ENCODE results near the gene SRGAP3.

The SRGAP3 gene

DNA sequence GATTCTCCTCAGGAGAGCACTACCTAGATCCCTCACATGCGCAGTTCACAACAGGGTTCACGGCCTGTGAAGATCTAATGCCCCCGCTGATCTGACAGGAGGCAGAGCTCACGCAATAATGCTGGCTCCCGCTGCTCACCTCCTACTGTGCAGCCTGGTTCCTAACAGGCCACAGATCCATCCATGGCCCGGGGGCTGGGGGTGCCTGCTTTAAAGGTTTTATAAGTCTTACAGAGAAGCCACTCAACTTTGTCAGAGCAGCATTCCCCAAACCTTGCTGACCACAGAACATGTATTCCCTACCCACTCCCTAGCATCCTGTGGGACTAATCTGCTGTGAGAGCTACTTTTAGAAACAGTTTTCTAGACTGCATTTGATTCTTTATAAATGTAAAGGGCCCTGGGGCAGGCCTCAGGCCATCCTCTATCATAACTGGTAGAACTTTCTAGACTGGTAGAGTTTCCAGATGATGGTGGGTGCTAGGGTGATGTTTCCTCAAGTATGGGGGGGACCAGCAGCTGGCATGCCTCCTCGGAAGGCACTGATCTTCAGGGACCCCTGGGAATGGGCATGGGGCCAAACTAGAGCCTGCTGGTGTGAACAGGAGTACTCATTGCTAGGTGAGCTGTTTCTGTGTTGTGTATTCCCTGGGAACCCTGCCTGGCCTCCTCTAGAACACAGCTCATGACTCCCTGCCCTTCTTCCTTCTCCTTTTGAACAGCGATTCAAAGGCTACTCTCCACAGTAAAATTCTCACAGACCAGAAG, 260.5 kb downstream of the SRGAP3 start:
- H3K9me3 ChIP-seq (ENCODE audit: insufficient read depth, low read depth, low read length) = no peaks in the 10 kb centered on the region
- 80% methylated on average over 8 of the region's 8 CpGs for WGBS
- H3K4me1 ChIP-seq (ENCODE audit: insufficient read depth, low read length) = 0 out of 2 replicates have a peak, but pooled peaks cover 6% of the 10 kb centered on the region
- H3K4me3 ChIP-seq (ENCODE audit: low read length) = no peak overlapping the region
- no peak overlapping the region for H3K9ac ChIP-seq (ENCODE audit: low read depth, low read length)
- H3K27me3 ChIP-seq (ENCODE audit: insufficient read depth, low read length) = no peaks in the 10 kb centered on the region
- no peaks in the 10 kb centered on the region for H3K36me3 ChIP-seq (ENCODE audit: insufficient read depth, low read length)
- no peak overlapping the region for H3K27ac ChIP-seq (ENCODE audit: low read depth, low read length)

GRCh38 chr3:8988384-8988655, 261.1 kb downstream of the SRGAP3 start:
- Histone ChIP-seq H3K9me3 (ENCODE audit: insufficient read depth, low read depth, low read length) (no peaks in the 10 kb centered on the region), H3K27me3 (ENCODE audit: insufficient read depth, low read length) (no peaks in the 10 kb centered on the region), H3K9ac (ENCODE audit: low read depth, low read length) (no peak overlapping the region), H3K36me3 (ENCODE audit: insufficient read depth, low read length) (no peaks in the 10 kb centered on the region), H3K4me1 (ENCODE audit: insufficient read depth, low read length) (0 out of 2 replicates have a peak, but pooled peaks cover 6% of the 10 kb centered on the region), H3K27ac (ENCODE audit: low read depth, low read length) (no peak overlapping the region), H3K4me3 (ENCODE audit: low read length) (no peak overlapping the region)
- WGBS = 78% methylated on average over 2 of the region's 2 CpGs

DNA sequence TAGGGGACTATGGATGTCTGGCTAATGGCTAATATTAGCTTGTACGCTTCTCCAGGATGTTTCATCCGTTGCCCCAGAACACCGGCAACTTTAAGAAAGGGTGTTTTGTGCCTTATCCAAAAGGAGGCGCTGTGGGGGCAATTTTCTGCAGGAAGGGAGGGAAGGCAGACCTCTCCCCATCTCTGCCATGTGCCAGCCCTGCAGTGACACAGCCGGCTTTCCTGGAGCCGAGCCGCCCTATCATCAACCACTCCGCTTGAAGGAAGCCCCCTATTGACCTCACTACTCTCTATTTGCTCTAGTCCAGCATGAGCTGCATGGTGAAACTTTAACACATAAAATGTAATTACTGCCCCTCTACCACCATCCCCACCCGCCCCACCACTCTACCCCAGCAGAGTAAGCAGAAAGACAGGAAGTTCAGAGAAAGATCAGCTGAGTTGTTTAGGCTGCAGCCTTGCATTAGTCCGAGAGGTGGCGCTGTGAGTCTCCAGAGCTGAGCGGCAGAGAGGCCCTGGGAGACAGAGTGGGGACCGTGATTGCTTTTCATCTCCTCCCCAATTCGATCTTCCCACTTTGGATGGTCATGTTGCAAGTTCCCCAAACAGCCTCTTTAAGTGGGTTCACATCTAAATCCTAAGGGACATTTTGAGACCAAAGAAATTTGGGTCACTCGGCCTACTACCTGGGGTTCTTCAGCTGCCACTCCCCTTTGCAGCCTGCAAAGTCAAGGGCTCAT, 261.6 kb downstream of the SRGAP3 start:
- 0 out of 2 replicates have a peak, but pooled peaks cover 6% of the 10 kb centered on the region for H3K4me1 ChIP-seq (ENCODE audit: insufficient read depth, low read length)
- no peak overlapping the region for H3K9ac ChIP-seq (ENCODE audit: low read depth, low read length)
- H3K27ac ChIP-seq (ENCODE audit: low read depth, low read length) = no peak overlapping the region
- 29% methylated on average over 15 of the region's 15 CpGs for WGBS
- peak overlapping the region; percentile 37; the same call in 1 of the 2 replicates for H3K4me3 ChIP-seq (ENCODE audit: low read length)
- H3K36me3 ChIP-seq (ENCODE audit: insufficient read depth, low read length) = no peaks in the 10 kb centered on the region
- H3K27me3 ChIP-seq (ENCODE audit: insufficient read depth, low read length) = no peaks in the 10 kb centered on the region
- no peaks in the 10 kb centered on the region for H3K9me3 ChIP-seq (ENCODE audit: insufficient read depth, low read depth, low read length)

DNA sequence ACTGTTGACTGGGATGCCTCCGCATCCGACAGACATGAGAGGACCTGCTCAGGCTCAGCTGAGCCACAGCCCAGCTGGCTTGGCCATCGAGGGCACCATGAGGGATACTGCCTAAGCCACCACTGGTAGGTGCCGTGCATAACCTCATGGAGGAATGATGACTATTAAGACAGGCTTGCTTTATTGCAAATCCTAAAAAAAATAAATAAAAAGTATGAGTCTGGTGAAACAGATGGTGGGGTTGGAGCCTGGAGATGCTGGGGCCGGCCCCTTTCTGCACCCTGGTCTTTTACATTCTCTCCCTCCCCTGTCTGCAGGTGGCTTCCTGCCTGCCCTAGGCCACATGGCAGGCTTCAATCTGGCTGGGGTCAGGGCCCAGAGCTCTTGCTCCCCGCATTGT, 262.2 kb downstream of the SRGAP3 start:
- Histone ChIP-seq H3K27me3 (ENCODE audit: insufficient read depth, low read length) (no peaks in the 10 kb centered on the region), H3K27ac (ENCODE audit: low read depth, low read length) (no peak overlapping the region), H3K4me1 (ENCODE audit: insufficient read depth, low read length) (0 out of 2 replicates have a peak, but pooled peaks cover 6% of the 10 kb centered on the region), H3K36me3 (ENCODE audit: insufficient read depth, low read length) (no peaks in the 10 kb centered on the region), H3K4me3 (ENCODE audit: low read length) (no peak overlapping the region), H3K9ac (ENCODE audit: low read depth, low read length) (no peak overlapping the region), H3K9me3 (ENCODE audit: insufficient read depth, low read depth, low read length) (no peaks in the 10 kb centered on the region)
- WGBS = 79% methylated on average over 6 of the region's 6 CpGs

GRCh38 chr3:8986741-8987140, 262.7 kb downstream of the SRGAP3 start:
- H3K27me3 ChIP-seq (ENCODE audit: insufficient read depth, low read length) = no peaks in the 10 kb centered on the region
- H3K9ac ChIP-seq (ENCODE audit: low read depth, low read length) = no peak overlapping the region
- no peaks in the 10 kb centered on the region for H3K36me3 ChIP-seq (ENCODE audit: insufficient read depth, low read length)
- H3K9me3 ChIP-seq (ENCODE audit: insufficient read depth, low read depth, low read length) = no peaks in the 10 kb centered on the region
- 0 out of 2 replicates have a peak, but pooled peaks cover 6% of the 10 kb centered on the region for H3K4me1 ChIP-seq (ENCODE audit: insufficient read depth, low read length)
- no peak overlapping the region for H3K4me3 ChIP-seq (ENCODE audit: low read length)
- 93% methylated on average over 6 of the region's 6 CpGs for WGBS
- no peak overlapping the region for H3K27ac ChIP-seq (ENCODE audit: low read depth, low read length)

GRCh38 chr3:8985876-8986275, 263.6 kb downstream of the SRGAP3 start:
- no peaks in the 10 kb centered on the region for H3K27me3 ChIP-seq (ENCODE audit: insufficient read depth, low read length)
- H3K27ac ChIP-seq (ENCODE audit: low read depth, low read length) = no peak overlapping the region
- H3K36me3 ChIP-seq (ENCODE audit: insufficient read depth, low read length) = no peaks in the 10 kb centered on the region
- 91% methylated on average over 9 of the region's 9 CpGs for WGBS
- H3K9ac ChIP-seq (ENCODE audit: low read depth, low read length) = no peak overlapping the region
- 0 out of 2 replicates have a peak, but pooled peaks cover 6% of the 10 kb centered on the region for H3K4me1 ChIP-seq (ENCODE audit: insufficient read depth, low read length)
- H3K4me3 ChIP-seq (ENCODE audit: low read length) = no peak overlapping the region
- no peaks in the 10 kb centered on the region for H3K9me3 ChIP-seq (ENCODE audit: insufficient read depth, low read depth, low read length)

DNA sequence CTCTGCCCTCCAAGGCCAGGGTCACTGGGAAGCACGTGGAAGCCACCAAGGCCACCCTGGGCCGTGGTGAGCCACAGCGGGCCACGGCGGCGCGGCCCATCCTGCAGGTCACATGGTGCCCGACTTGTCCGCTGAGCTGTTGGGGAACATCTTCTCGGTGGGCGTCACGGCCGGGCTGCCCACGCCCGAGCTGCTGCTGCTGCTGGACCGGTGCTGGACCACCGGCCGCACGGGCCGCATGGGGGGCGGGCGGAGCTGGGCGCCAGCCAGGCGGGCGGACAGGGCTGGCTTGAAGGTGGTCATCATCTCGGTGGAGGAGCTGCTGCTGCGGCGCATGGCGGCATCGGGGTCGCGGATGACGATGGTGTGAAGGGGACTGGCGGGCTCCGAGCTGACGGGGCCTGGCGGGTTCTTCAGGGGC, 264.0 kb downstream of the SRGAP3 start:
- Histone ChIP-seq H3K9ac (ENCODE audit: low read depth, low read length) (no peak overlapping the region), H3K4me1 (ENCODE audit: insufficient read depth, low read length) (0 out of 2 replicates have a peak, but pooled peaks cover 6% of the 10 kb centered on the region), H3K36me3 (ENCODE audit: insufficient read depth, low read length) (no peaks in the 10 kb centered on the region), H3K27me3 (ENCODE audit: insufficient read depth, low read length) (no peaks in the 10 kb centered on the region), H3K4me3 (ENCODE audit: low read length) (no peak overlapping the region), H3K9me3 (ENCODE audit: insufficient read depth, low read depth, low read length) (no peaks in the 10 kb centered on the region), H3K27ac (ENCODE audit: low read depth, low read length) (no peak overlapping the region)
- WGBS = 96% methylated on average over 37 of the region's 37 CpGs

GRCh38 chr3:8984526-8984925, 264.9 kb downstream of the SRGAP3 start:
- Histone ChIP-seq H3K27ac (ENCODE audit: low read depth, low read length) (no peak overlapping the region), H3K27me3 (ENCODE audit: insufficient read depth, low read length) (no peaks in the 10 kb centered on the region), H3K36me3 (ENCODE audit: insufficient read depth, low read length) (no peaks in the 10 kb centered on the region), H3K9ac (ENCODE audit: low read depth, low read length) (no peak overlapping the region), H3K4me1 (ENCODE audit: insufficient read depth, low read length) (0 out of 2 replicates have a peak, but pooled peaks cover 6% of the 10 kb centered on the region), H3K9me3 (ENCODE audit: insufficient read depth, low read depth, low read length) (no peaks in the 10 kb centered on the region), H3K4me3 (ENCODE audit: low read length) (no peak overlapping the region)
- WGBS = 87% methylated on average over 6 of the region's 7 CpGs

- no peaks in the 10 kb centered on the region for H3K9me3 ChIP-seq (ENCODE audit: insufficient read depth, low read depth, low read length)
- no peaks in the 10 kb centered on the region for H3K27me3 ChIP-seq (ENCODE audit: insufficient read depth, low read length)
- WGBS = 94% methylated on average over 5 of the region's 6 CpGs
- no peak overlapping the region for H3K4me3 ChIP-seq (ENCODE audit: low read length)
- H3K9ac ChIP-seq (ENCODE audit: low read depth, low read length) = no peak overlapping the region
- no peak overlapping the region for H3K27ac ChIP-seq (ENCODE audit: low read depth, low read length)
- H3K36me3 ChIP-seq (ENCODE audit: insufficient read depth, low read length) = no peaks in the 10 kb centered on the region
- 0 out of 2 replicates have a peak, but pooled peaks cover 6% of the 10 kb centered on the region for H3K4me1 ChIP-seq (ENCODE audit: insufficient read depth, low read length)
These were observed 265.4 kb downstream of the SRGAP3 start for GRCh38 chr3:8984081-8984480.

DNA sequence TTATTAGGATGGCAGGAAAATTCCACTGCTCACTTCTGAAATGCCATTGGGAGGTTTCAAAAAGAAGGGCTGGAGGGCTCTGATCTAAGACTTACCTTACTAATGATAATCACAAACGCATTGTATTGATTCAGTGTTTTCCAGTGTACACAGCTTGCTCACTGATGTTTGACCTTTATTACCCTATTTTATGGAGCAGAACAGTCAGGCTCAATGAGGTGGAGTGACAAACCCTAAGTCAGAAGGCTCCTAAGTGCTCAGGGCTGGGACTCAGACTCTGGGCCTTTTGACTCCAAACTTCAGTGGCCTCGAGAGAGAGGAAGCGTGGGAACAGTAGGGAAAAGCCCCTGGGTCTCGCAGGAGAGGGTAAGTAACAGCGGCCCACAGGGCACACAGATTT, 265.9 kb downstream of the SRGAP3 start:
- 0 out of 2 replicates have a peak, but pooled peaks cover 2% of the 10 kb centered on the region for H3K4me1 ChIP-seq (ENCODE audit: insufficient read depth, low read length)

GRCh38 chr3:8983026-8983425, 266.4 kb downstream of the SRGAP3 start:
- Histone ChIP-seq H3K4me3 (ENCODE audit: low read length) (no peak overlapping the region), H3K27me3 (ENCODE audit: insufficient read depth, low read length) (no peaks in the 10 kb centered on the region), H3K27ac (ENCODE audit: low read depth, low read length) (no peak overlapping the region), H3K9ac (ENCODE audit: low read depth, low read length) (no peak overlapping the region), H3K9me3 (ENCODE audit: insufficient read depth, low read depth, low read length) (no peaks in the 10 kb centered on the region), H3K36me3 (ENCODE audit: insufficient read depth, low read length) (no peaks in the 10 kb centered on the region), H3K4me1 (ENCODE audit: insufficient read depth, low read length) (no peaks in the 10 kb centered on the region)
- 84% methylated on average over 1 of the region's 1 CpG for WGBS

More for the DNA sequence above, 265.9 kb downstream of the SRGAP3 start:
- Histone ChIP-seq H3K9me3 (ENCODE audit: insufficient read depth, low read depth, low read length) (no peaks in the 10 kb centered on the region), H3K4me3 (ENCODE audit: low read length) (no peak overlapping the region), H3K9ac (ENCODE audit: low read depth, low read length) (no peak overlapping the region), H3K27ac (ENCODE audit: low read depth, low read length) (no peak overlapping the region), H3K36me3 (ENCODE audit: insufficient read depth, low read length) (no peaks in the 10 kb centered on the region), H3K27me3 (ENCODE audit: insufficient read depth, low read length) (no peaks in the 10 kb centered on the region)
- 95% methylated on average over 5 of the region's 5 CpGs for WGBS
